Epidermal melanocyte (primary cell): ENCODE data around the gene SIGLEC15.
"Not testable (repeated sequence)": the region's sequence is repeated elsewhere in the genome, so short reads cannot be mapped to it uniquely, and the experiment has no call there.

Experiments used
- DNase-seq: peaks from one replicate; pipeline ENCODE4 v3.0.0; 2011; ENCODE audit warnings: low spot score; ENCODE audit not compliant: insufficient read length

SIGLEC15 gene

GRCh38 chr18:45818765-45819164, 6.7 kb upstream of the SIGLEC15 start:
- not testable (repeated sequence) for DNase-seq

DNA sequence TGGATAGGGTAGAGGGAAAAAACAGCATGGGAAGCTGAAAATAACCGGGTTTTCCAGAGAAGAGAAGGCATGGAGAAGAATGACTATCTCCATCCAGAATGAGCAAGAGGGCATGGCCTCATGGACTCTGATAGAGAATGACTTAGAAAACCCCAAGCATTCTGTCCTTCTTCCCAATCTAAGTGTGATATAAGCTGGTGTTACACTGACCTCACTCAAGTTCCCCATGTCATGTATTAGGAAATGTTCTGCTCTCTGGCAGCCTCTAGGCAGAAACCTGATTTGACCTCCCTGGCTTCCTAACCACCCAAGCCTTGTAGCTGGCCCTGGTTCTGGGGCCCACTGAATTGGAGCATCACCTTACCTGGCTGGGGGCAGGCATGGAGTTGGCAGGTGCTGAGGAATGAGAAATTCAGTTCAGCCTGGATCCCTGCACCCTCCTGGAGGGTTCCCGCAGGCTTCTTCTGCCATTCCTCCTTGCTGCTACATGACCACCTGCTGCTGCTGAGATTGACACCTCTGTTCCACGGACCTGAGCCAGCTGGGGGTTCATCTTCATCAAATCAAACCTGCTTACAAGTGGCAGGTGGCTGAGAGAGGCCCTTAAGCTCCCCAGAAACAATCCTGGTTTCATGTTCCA, 5.2 kb upstream of the SIGLEC15 start:
- DNase-seq, result no peak

GRCh38 chr18:45821026-45821425, 4.4 kb upstream of the SIGLEC15 start:
- no peak for DNase-seq

DNA sequence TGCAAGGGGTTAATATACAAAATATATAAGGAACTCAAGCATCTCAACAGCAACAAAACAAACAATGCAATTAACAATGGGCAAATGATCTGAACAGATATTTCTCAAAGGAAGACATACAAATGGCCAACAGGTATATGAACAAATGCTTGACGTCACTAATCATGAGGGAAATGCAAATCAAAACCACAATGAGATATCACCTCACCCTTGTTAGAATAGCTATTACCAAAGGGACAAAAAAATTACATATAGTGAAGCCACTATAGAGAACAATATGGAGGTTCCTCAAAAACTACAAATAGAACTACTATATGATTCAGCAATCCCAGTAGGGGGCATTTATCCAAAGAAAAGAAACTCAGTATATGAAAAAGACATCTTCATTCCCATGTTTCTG, 3.8 kb upstream of the SIGLEC15 start:
- no peak for DNase-seq

GRCh38 chr18:45826084-45826483, 609 bp downstream of the SIGLEC15 start:
- no peak for DNase-seq

DNA sequence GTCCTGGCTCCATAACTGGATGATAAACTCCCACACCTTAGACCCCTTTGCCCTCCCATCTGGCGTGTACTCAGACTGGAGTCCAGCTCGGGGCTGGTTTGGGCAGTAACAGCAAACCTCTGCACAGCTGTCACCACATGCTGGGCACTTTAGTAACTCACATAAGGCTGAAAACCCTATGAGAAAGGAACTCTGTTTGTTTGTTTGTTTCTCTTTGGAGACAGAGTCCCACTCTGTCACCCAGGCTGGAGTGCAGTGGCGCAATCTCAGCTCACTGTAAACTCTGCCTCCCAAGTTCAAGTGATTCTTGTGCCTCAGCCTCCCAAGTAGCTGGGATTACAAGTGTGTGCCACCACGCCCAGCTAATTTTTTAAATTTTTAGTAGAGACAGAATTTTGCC, 1.2 kb downstream of the SIGLEC15 start:
- DNase-seq, result not testable (repeated sequence)

DNA sequence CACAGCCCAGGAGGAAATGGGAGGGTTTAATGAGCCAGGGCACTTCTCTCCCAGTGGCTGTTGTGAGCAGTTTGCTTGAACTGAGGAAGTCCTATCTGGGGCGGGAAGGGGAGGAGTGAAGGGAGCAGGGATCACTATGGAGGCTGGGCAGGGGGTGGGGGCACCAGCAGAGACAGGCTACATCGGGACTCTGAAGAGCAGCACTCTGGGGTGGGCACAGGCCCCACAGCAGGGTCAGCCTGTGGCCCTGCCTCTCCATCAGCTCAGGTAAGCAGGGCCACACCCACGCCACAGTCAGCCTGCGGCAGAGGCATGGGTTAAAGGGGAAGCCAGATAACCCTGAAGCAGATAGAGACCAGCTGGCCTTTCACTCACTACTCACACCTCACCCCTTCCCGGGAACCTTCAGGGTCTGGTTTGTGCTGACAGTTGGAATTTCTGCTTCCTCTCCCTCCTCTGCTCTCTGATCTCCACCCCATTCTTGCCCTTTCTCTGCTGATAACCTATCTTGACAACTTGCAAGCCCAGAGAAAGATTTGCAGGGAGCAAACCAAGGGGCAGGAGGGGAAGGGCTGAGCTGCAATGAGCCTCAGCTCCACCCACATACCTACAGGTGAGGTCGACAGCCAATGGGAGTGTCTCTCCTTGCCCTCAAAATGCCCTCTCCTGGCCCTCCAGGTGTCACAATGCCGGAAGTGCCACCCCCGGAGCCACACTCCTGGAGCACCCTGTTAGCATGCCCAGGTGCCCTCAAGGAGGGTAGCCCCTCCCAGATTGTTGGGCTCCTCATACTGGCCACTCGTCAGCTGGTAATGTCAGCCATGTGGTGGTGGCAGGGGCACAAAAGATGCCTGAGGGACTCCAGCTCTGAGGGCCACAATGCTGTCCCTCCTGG, 3.7 kb downstream of the SIGLEC15 start:
- no peak for DNase-seq

DNA sequence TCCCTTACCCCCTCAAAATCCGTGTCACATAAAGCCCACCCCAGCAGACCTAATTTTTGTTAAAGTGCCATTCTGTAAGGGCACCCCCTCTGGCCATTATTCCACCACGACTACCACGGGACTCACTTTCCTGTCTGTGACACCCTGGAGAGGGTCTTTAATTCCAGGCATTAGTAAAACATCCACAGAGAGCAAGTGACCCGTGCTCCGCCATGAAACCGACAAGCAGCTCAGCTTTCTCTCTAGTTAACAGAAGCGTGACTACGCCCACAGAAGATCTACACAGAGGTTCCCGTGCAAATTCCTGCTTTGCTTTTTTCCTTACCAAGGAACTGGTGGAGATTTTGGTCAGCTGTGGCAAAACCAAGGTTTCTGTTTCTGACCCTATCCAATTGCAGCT, 4.4 kb downstream of the SIGLEC15 start:
- DNase-seq, result no peak

- no peak for DNase-seq
Measured at GRCh38 chr18:45830917-45831316, 5.4 kb downstream of the SIGLEC15 start.

DNA sequence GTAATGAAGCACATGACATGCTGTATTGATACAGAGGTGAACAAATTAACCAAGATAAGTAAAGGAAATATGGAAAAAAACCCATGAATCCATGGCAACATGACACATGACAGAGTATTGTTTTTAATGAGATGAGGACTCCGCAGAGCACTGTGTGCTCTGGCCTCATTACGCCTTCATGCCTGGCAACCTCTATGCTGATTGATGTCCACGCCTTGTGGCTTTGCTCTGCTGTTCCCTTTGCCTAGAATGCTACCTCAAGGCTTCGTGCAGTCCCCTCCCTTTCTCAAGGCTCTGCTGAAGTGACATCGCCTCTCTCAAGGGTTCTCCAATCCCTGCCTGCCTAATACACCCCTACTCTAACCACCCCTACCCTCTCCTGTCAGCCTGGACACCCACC, 8.4 kb downstream of the SIGLEC15 start:
- no peak for DNase-seq

- DNase-seq, result no peak
Measured at GRCh38 chr18:45834306-45834705, 8.8 kb downstream of the SIGLEC15 start.

DNA sequence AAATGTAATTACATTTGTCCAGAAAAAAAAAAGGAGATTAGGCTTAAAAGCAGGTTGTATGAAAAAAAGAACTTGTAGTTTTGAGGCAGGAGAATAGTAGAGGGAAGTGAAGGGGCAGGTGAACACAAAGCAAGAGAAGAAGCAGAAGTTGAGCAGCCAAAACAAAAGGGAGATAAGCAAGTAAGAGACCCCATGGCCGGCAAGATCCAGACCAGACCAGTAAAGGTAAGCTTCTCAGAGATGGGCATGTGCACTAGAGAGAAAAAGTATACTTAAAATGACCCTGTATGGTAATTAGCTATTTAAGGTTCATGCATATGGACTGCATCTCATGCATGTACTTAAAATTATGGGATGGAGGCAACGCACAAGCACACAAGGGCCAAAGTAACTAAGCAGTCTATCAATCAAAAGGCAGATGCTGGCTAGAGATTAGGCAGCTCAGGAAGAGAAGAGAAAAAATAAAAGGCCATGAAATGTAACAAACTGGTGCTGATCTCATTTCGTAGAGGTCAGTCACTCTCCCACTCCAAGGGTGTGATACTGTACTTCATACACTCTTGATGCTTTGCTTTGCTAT, 9.7 kb downstream of the SIGLEC15 start:
- DNase-seq, result no peak

- DNase-seq, result no peak
Measured at GRCh38 chr18:45836242-45837205, 11.0 kb downstream of the SIGLEC15 start.

- DNase-seq, result no peak
Measured at GRCh38 chr18:45837283-45838070, 12.0 kb downstream of the SIGLEC15 start.

GRCh38 chr18:45838302-45839070, 13.0 kb downstream of the SIGLEC15 start:
- no peak for DNase-seq

DNA sequence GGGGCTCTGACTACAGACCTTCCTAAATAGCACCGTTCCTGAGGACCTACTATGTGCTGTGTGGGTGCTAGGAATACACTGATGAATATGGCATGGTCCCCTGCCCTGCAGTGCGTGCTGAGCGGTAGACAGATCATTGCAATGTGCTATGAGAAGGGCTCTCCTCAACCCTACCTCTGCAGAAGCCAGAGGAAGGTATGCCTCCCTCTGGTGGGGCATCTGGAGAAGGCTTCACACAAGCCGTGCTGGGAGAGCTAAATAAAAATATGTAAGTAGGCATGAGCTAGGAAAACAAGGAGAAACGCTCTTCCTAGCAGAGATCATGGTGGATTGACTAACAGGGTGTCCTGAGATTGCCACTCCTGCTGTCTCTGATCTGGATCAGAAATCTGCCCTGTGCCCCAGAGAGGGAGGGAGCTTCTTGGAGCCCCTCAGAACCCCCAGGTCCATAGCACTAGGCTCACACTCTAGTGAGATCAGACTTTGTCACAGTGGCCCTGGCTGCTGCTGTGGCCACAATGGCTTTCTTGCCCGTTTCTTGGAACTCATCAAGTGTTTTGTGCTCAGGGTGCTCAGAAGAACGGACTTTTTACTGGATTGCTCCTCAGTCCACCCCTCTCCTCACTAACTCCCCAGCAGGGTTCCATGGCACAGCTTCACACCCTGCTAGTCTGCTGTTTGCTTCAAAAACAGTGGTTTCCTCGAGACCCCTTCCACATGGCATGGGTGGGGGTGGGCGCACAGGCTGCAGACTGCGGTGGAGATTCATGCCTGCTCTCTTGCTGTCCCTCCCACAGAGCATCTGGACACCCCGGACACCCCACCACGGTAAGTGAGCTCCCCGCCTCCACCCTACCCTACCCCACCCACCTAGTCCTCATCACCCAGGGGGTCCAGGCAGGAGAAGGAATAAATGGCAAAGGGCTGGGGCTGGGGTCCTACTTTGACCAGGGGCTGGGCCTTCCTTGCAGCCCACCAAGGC, 14.2 kb downstream of the SIGLEC15 start:
- no peak for DNase-seq

DNA sequence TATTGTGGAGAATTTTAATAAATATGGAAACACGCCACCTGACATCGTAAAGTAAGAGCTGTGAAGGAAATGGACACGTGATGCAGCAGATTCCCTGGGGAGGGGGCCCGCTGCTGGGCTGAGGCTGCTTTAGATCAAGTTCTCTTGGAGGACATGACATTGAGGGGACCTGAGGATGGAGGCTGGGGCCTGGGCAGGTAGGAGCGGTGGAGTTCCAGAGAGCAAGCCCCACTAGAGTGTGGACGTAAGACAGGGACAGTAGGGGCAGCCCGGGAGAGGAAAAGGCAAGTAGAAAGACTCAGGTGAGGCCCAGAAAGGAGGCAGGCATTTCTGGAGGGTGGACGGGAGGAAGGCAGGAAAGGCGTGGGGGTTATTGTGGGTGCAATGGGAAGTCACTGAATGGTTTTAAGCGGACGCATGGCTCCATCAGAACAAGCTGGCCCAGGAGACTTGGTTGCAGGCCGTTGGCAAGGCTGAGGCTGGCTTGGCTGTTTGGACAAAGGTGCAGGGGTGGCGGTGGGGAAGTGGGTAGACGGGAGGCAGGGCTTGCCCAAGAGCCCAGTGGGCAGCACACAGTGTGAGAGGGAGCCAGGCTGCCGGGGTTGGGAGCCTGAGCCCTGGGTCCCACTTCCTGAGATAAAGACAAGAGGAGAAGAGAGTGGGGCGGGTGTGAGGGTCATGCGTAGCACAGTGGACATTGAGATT, 15.7 kb downstream of the SIGLEC15 start:
- DNase-seq, result no peak
